ENCODE measurements around the gene CEP85.

- TF ChIP-seq CTCF (IDR thresholded peaks at IDR 0.05) (no peak), POLR2A (IDR thresholded peaks at IDR 0.05) (no peak)
Observed at GRCh38 chr1:26302733-26303405, 68.9 kb downstream of the CEP85 start.

Data from esophagus squamous epithelium (tissue), 4 donors.